ACC112 (cell line): ENCODE data around the gene SLC16A2.

Experiments
- H2AFZ ChIP-seq: fragments of 200-600 bp; sonication (generic); one replicate; pipeline ENCODE4 v1.6.0; 2017; ENCODE audit warnings: antibody characterized with exemption, low read length; ENCODE audit not compliant: unreplicated experiment
- H3K27ac ChIP-seq: fragments of 200-600 bp; sonication (generic); 2 replicates; pipeline ENCODE4 v1.5.1; 2014; ENCODE audit warnings: low read depth, mild to moderate bottlenecking, antibody characterized with exemption, low read length, moderate library complexity
- H3K27me3 ChIP-seq: fragments of 200-600 bp; sonication (generic); 2 replicates; pipeline ENCODE4 v1.6.1; 2014; ENCODE audit warnings: mild to moderate bottlenecking, antibody characterized with exemption, low read length, moderate library complexity, mixed read lengths; ENCODE audit not compliant: insufficient read depth
- H3K36me3 ChIP-seq: fragments of 200-600 bp; sonication (generic); 2 replicates; pipeline ENCODE4 v1.6.1; 2016; ENCODE audit warnings: mild to moderate bottlenecking, antibody characterized with exemption, low read length, moderate library complexity, mixed read lengths; ENCODE audit not compliant: insufficient read depth
- H3K4me1 ChIP-seq: fragments of 200-600 bp; sonication (generic); one replicate; pipeline ENCODE4 v1.6.1; 2016; ENCODE audit warnings: low read length, mixed read lengths; ENCODE audit not compliant: insufficient read depth, unreplicated experiment, control insufficient read depth
- H3K4me3 ChIP-seq: fragments of 200-600 bp; sonication (generic); 2 replicates; pipeline ENCODE4 v1.5.1; 2014; ENCODE audit warnings: mild to moderate bottlenecking, low read depth, low read length
- H3K79me2 ChIP-seq: fragments of 200-600 bp; sonication (generic); one replicate; pipeline ENCODE4 v1.6.0; 2016; ENCODE audit warnings: low read length; ENCODE audit not compliant: control insufficient read depth, unreplicated experiment, insufficient read depth

SLC16A2 gene

GRCh38 chrX:74535408-74536151 lies 114.3 kb downstream of the SLC16A2 start:
- peak overlapping the region; percentile 14 for H2AFZ ChIP-seq
- H3K27ac ChIP-seq, result peak overlapping the region; percentile 56
- no peaks in the 10 kb centered on the region for H3K27me3 ChIP-seq
- no peaks in the 10 kb centered on the region for H3K36me3 ChIP-seq
- peak overlapping the region; percentile 77 for H3K4me3 ChIP-seq
- no peaks in the 10 kb centered on the region for H3K79me2 ChIP-seq
- H3K4me1 ChIP-seq, result peaks cover 14% of the 10 kb centered on the region

DNA sequence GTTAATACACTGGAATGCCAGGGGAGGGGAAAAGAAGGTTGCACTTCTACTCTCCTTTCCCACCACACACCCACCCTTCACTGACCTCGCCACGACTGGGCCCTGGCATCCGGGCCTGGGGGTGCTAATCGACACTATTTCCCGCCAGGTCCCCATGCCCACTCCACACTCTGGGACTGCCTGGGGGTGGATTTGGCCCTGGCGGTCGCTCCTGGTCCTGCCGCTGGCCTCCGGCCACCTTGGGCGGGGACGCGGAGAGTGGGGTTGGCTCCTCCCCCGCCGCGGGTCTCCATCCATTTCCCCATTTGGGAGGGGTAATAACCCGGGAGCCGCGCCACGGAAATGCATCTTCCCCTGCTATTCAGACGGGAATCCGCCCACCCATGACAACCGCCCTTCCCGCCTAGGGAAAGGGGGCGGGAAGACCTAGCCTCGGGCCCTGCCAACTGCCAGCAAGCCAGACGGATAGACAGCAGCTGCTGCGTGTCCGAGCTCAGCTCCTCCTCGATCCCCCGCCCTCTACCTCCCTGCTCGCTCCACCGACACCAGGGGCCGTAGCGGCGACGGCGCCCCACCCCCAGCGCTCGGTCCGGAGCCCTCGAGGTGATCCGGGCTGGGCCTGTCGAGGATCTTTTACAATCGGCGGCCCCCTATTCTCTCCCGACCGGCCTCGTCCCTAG lies 115.0 kb downstream of the SLC16A2 start:
- H3K27me3 ChIP-seq, result no peaks in the 10 kb centered on the region
- peaks cover 14% of the 10 kb centered on the region for H3K4me1 ChIP-seq
- no peaks in the 10 kb centered on the region for H3K36me3 ChIP-seq
- H3K79me2 ChIP-seq, result no peaks in the 10 kb centered on the region
- peak overlapping the region; percentile 86 for H3K27ac ChIP-seq
- peak overlapping the region; percentile 77 for H3K4me3 ChIP-seq
- H2AFZ ChIP-seq, result peak overlapping the region; percentile 46

DNA sequence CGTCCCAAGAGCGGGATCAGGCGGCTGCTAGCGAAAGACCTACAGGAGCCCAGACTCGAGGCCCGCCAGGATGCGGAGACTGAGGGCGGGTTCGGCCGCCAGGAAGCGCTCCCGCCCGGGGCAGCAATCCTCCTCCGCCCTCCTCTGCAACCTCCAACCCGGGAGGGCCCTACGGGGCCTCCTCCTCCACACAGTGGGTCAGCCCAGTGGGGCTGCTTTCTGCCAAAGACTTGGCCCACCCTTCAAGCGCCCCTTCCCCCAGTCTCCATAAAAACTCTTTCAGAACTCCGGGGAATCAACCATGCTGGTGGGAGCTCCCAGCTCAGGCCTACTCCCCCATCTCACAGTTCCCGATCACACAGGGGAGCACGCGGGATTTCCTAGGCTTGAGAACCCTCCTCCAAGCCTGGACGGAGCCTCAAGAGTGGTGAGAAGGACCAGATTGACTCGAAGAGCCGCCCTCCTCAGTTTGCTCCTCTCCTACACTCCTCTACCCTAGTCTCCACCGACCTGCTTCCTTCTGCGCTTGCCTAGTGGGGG lies 115.6 kb downstream of the SLC16A2 start:
- H2AFZ ChIP-seq, result peak overlapping the region; percentile 46
- peak overlapping the region; percentile 86 for H3K27ac ChIP-seq
- H3K79me2 ChIP-seq, result no peaks in the 10 kb centered on the region
- H3K27me3 ChIP-seq, result no peaks in the 10 kb centered on the region
- peak overlapping the region; percentile 77 for H3K4me3 ChIP-seq
- H3K4me1 ChIP-seq, result peaks cover 14% of the 10 kb centered on the region
- no peaks in the 10 kb centered on the region for H3K36me3 ChIP-seq

- no peak overlapping the region for H3K27ac ChIP-seq
- peaks cover 4% of the 10 kb centered on the region for H3K4me1 ChIP-seq
- no peaks in the 10 kb centered on the region for H3K79me2 ChIP-seq
- no peak overlapping the region for H2AFZ ChIP-seq
- H3K4me3 ChIP-seq, result no peak overlapping the region
- no peaks in the 10 kb centered on the region for H3K27me3 ChIP-seq
- H3K36me3 ChIP-seq, result no peaks in the 10 kb centered on the region
Observed at GRCh38 chrX:74540635-74541249, 119.4 kb downstream of the SLC16A2 start.

DNA sequence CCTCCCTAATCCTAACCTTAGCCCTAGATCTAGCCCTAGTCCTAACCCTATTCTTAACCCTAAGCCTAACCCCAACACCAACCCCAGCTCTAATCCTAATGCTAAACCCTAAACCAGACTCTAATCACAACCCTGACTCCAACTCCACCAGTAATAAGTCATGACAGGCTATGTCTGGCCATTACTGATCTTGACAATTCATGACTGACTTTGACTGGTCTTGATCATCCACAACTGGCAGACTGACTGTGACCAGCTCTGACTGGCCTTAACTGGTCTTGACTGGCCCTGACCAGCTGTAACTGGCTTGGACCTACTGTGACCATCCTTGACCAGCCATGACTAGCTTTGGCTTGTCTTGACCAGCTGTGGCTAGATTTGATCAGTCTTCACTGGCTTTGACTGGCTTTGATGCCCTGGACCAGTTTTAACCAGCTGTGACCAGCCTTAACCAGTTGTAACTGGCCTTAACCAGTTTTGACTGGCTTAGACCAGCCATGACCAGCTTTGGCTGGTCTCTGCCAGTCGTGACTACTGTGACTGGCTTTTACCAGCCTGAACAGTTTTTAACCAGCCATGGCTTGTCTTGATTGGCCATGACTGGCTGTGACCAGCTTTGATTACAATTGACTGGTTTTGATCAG lies 124.7 kb downstream of the SLC16A2 start:
- Histone ChIP-seq H3K27me3 (no peaks in the 10 kb centered on the region), H2AFZ (no peak overlapping the region), H3K36me3 (no peaks in the 10 kb centered on the region), H3K79me2 (no peaks in the 10 kb centered on the region), H3K4me1 (no peaks in the 10 kb centered on the region), H3K4me3 (no peak overlapping the region), H3K27ac (peak overlapping the region; percentile 39; the same call in 1 of the 2 replicates)

- Histone ChIP-seq H3K4me1 (no peaks in the 10 kb centered on the region), H3K36me3 (no peaks in the 10 kb centered on the region), H3K27ac (peak overlapping the region; percentile 39; the same call in 1 of the 2 replicates), H2AFZ (no peak overlapping the region), H3K79me2 (no peaks in the 10 kb centered on the region), H3K4me3 (no peak overlapping the region), H3K27me3 (no peaks in the 10 kb centered on the region)
Observed at GRCh38 chrX:74546984-74547383, 125.7 kb downstream of the SLC16A2 start.

DNA sequence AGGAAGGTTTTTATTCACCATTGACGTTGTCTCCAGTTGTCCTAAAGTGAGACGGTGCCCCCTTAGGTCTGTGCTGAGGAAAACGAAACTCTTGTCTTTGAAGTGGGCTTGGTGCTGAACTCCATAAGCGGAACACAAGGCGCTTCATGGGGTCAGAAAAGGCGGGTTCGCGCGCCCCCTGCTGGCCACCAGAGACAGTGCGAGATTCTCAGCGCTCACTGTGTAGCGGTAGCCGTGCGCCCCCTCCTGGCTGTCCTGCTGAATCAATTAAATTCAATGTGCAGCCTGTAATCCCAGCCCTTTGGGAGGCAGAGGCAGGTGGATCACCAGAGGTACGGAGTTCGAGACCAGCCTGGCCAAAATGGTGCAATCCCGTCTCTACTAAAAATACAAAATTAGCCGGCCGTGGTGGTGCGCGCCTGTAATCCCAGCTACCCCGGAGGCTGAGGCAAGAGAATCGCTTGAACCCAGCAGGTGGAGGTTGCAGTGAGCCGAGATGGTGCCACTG lies 129.1 kb downstream of the SLC16A2 start:
- H3K27me3 ChIP-seq, result no peaks in the 10 kb centered on the region
- H3K4me3 ChIP-seq, result peak overlapping the region; percentile 62; the same call in 1 of the 2 replicates
- no peaks in the 10 kb centered on the region for H3K4me1 ChIP-seq
- no peaks in the 10 kb centered on the region for H3K36me3 ChIP-seq
- H3K79me2 ChIP-seq, result no peaks in the 10 kb centered on the region
- H3K27ac ChIP-seq, result no peak overlapping the region
- peak overlapping the region; percentile 43 for H2AFZ ChIP-seq

DNA sequence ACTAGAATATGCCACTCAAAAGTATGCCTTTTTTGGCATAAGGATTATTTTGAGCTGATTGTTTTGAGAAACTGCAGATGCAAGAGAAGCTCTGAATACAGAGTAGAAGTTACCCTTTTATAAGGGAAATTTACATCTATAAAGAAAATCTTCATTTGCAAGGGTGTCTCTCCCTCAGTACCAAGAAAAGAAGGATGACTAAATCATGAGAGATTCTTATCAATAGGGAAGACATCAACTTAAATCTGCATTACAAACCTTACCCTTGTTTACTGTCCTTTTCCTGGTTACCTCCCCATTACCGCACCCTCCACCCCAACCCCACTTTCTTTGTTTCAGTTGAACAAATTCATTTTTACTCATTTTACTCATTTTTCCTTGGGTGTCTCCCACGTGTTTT lies 130.6 kb downstream of the SLC16A2 start:
- Histone ChIP-seq H2AFZ (no peak overlapping the region), H3K4me3 (no peak overlapping the region), H3K79me2 (no peaks in the 10 kb centered on the region), H3K27me3 (no peaks in the 10 kb centered on the region), H3K4me1 (no peaks in the 10 kb centered on the region), H3K27ac (no peak overlapping the region), H3K36me3 (no peaks in the 10 kb centered on the region)

GRCh38 chrX:74557378-74557777 lies 136.1 kb downstream of the SLC16A2 start:
- Histone ChIP-seq H3K27me3 (no peaks in the 10 kb centered on the region), H3K36me3 (no peaks in the 10 kb centered on the region), H2AFZ (no peak overlapping the region), H3K4me3 (no peak overlapping the region), H3K4me1 (no peaks in the 10 kb centered on the region), H3K27ac (no peak overlapping the region), H3K79me2 (no peaks in the 10 kb centered on the region)

DNA sequence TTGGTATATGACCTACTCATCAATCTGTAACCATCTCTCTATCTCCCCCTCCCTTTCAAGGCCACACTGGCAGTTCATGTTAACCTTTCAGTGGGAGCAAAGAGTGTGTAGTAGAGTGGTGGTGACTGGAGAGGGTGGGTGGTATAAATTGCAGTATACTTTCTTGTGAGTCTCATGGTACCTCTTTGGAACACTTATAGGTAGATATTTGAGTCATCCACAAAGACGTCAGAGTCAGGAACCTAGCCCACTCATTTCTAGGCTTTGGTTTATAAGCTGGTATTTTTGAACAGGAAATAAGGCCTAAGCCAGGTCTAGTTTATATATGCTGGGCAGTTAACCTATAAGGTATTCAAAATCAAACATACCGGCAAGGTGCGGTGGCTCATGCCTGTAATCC lies 156.8 kb downstream of the SLC16A2 start:
- Histone ChIP-seq H3K4me3 (no peak overlapping the region), H3K79me2 (no peaks in the 10 kb centered on the region), H3K27ac (no peak overlapping the region), H3K4me1 (no peaks in the 10 kb centered on the region), H2AFZ (no peak overlapping the region), H3K36me3 (no peaks in the 10 kb centered on the region), H3K27me3 (no peaks in the 10 kb centered on the region)
